Aorta (tissue), 5 donors: ENCODE data around the gene MAZ. TPM values are rescaled to one million over a fixed set of nuclear protein-coding genes. Genes with fewer than 3 reads are reported as not detected.

Experiments used
- ATAC-seq: fragments of 200-7000 bp; cut with Tn5 transposase; one replicate; pipeline ENCODE4 v1.9.1; 2022; ENCODE audit warnings: moderate library complexity; ENCODE audit not compliant: low FRiP score
- DNase-seq, 2 donors: peaks; one replicate each; pipeline ENCODE4 v3.0.0-alpha.2; 2020
- H3K27ac ChIP-seq, 2 donors: one replicate each; pipeline ENCODE4 v1.5.1; 2013; ENCODE audit warnings: low read length in 2 of 2, mild to moderate bottlenecking in 2 of 2, moderate library complexity in 2 of 2, control low read depth in 1 of 2, inconsistent platforms in 1 of 2, low read depth in 1 of 2
- H3K27me3 ChIP-seq, 2 donors: one replicate each; pipeline ENCODE4 v1.6.1; 2013; ENCODE audit warnings: control low read depth in 1 of 2, low read length in 1 of 2, mild to moderate bottlenecking in 1 of 2, moderate library complexity in 1 of 2; ENCODE audit not compliant: insufficient read depth in 2 of 2, control insufficient read depth in 1 of 2
- H3K36me3 ChIP-seq, 2 donors: one replicate each; pipeline ENCODE4 v1.6.1; 2013; ENCODE audit warnings: control low read depth in 1 of 2, low read length in 1 of 2, mild to moderate bottlenecking in 1 of 2; ENCODE audit not compliant: insufficient read depth in 2 of 2, control insufficient read depth in 1 of 2
- H3K4me1 ChIP-seq, 2 donors: one replicate each; pipeline ENCODE4 v1.6.1; 2013; ENCODE audit warnings: low read length in 2 of 2, control low read depth in 1 of 2, mild to moderate bottlenecking in 1 of 2, moderate library complexity in 1 of 2; ENCODE audit not compliant: insufficient read depth in 2 of 2, control insufficient read depth in 1 of 2
- H3K4me3 ChIP-seq, 2 donors: one replicate each; pipeline ENCODE4 v1.5.1; 2013; ENCODE audit warnings: low read length in 2 of 2, control low read depth in 1 of 2, mild to moderate bottlenecking in 1 of 2
- H3K9me3 ChIP-seq: one replicate; pipeline ENCODE4 v1.6.1; 2013; ENCODE audit warnings: mild to moderate bottlenecking, low read length; ENCODE audit not compliant: control insufficient read depth
- WGBS, 2 donors: extraction: QIAGEN DNeasy Blood & Tissue Kit; methylation state at CpG; one replicate each; pipeline ENCODE4 v1.1.7; 2013; 5-methylcytosine and 5-hydroxymethylcytosine counted together
- intact Hi-C, 2 donors: fragments of 100-400 bp; cut with DNase I; formaldehyde crosslinking; loops; one replicate each; pipeline versions ENCODE4 v1.14.2 to v1.15.0; 2022
- polyA plus RNA-seq, 2 donors: library from polyadenylated mRNA; stranded (reverse); fragments of 200-250 nt; gene quantifications; one replicate each; pipeline ENCODE4 v1.2.3, GENCODE V29; 2013
- total RNA-seq, 2 donors: library from RNA; stranded (reverse); fragmentation: NEBNext Ultra II Directional; extraction: Animal tissue kit (Norgen Biotek cat#: 25700); gene quantifications; one replicate each; pipeline ENCODE4 v1.2.1, GENCODE V29; 2021
- donor health status: healthy with polysubstance abuse.
- donor health status: Bipolar disorder and iron deficiency.
- donor health status: DM: no; HTN: no; CAD: no.
- donor health status: DM: no; HTN: no; CAD: no.
- donor health status: DM: yes; HTN: yes; CAD: no.

MAZ gene
- total and polyA plus RNA-seq, 4 donors, result 109 to 127 (median 116) TPM

- Histone ChIP-seq H3K9me3 (no peaks in the 10 kb centered on the region), H3K4me1 (no peaks in the 10 kb centered on the region), H3K27ac (peak overlapping the region; percentile 20 to 59), H3K27me3 (no peaks in the 10 kb centered on the region), H3K36me3 (no peaks in the 10 kb centered on the region), H3K4me3 (no peak overlapping the region)
- DNase-seq (no peak), ATAC-seq (no peak)
- WGBS, 2 donors, result 7 to 9% methylated on average over 9 of the region's 9 CpGs
- intact Hi-C loops, result loop anchor here in 1 of 2 donors (10.0 kb wide), 2 partner anchors 184 to 954 kb away; partner anchors contain the start of genes CFAP119, HIRIP3, INO80E and RNF40
These were observed 4.4 kb downstream of the MAZ start for GRCh38 chr16:29810699-29811169.

GRCh38 chr16:29811170-29811895 is 5.0 kb downstream of the MAZ start:
- ATAC-seq (peak; percentile 84), DNase-seq (peak; percentile 97 to 98)
- no peaks in the 10 kb centered on the region for H3K27me3 ChIP-seq
- H3K4me1 ChIP-seq, result no peaks in the 10 kb centered on the region
- H3K9me3 ChIP-seq, result no peaks in the 10 kb centered on the region
- 0% methylated on average over 24 to 31 of the region's 31 CpGs for WGBS, 2 donors
- no peaks in the 10 kb centered on the region for H3K36me3 ChIP-seq
- peak overlapping the region; percentile 47 to 57 for H3K4me3 ChIP-seq
- intact Hi-C loops, result loop anchor here in 1 of 2 donors (10.0 kb wide), 2 partner anchors 183 to 953 kb away; partner anchors contain the start of genes CFAP119, HIRIP3, INO80E and RNF40
- peak overlapping the region; percentile 38 to 92 for H3K27ac ChIP-seq

- 0 to 1% methylated on average over 57 to 69 of the region's 69 CpGs for WGBS, 2 donors
- Histone ChIP-seq H3K9me3 (no peaks in the 10 kb centered on the region), H3K27ac (peak within 1 kb of the TSS; percentile 38 to 92), H3K4me3 (peak within 1 kb of the TSS; percentile 47 to 57), H3K36me3 (no peaks in the 10 kb centered on the region), H3K27me3 (no peaks in the 10 kb centered on the region), H3K4me1 (no peaks in the 10 kb centered on the region)
- DNase-seq (peak; percentile 82 to 89), ATAC-seq (peak; percentile 47)
- intact Hi-C loops, result loop anchor here in 1 of 2 donors (10.0 kb wide), 2 partner anchors 183 to 953 kb away; partner anchors contain the start of genes CFAP119, HIRIP3, INO80E and RNF40
These were observed 5.8 kb downstream of the MAZ start, which contains the start of gene PRRT2 for GRCh38 chr16:29811896-29812665. Gene PRRT2, plus strand, starts transcription at chr16:29812193. Its CDS starts 862 bp downstream, at chr16:29813055.

GRCh38 chr16:29812754-29813643 is 6.7 kb downstream of the MAZ start:
- intact Hi-C loops, result loop anchor here in 1 of 2 donors (10.0 kb wide), 2 partner anchors 182 to 952 kb away; partner anchors contain the start of genes CFAP119, HIRIP3, INO80E and RNF40
- peak overlapping the region in 1 of 2 donors; percentile 75 for H3K27ac ChIP-seq
- 23 to 26% methylated on average over 9 of the region's 9 CpGs for WGBS, 2 donors
- no peaks in the 10 kb centered on the region for H3K9me3 ChIP-seq
- H3K4me1 ChIP-seq, result no peaks in the 10 kb centered on the region
- no peak for ATAC-seq
- DNase-seq, result no peak
- peak overlapping the region in 1 of 2 donors; percentile 47 for H3K4me3 ChIP-seq
- no peaks in the 10 kb centered on the region for H3K36me3 ChIP-seq
- H3K27me3 ChIP-seq, result no peaks in the 10 kb centered on the region

GRCh38 chr16:29813644-29814562 is 7.6 kb downstream of the MAZ start:
- Histone ChIP-seq H3K27ac (no peak overlapping the region), H3K4me3 (no peak overlapping the region), H3K9me3 (no peaks in the 10 kb centered on the region), H3K27me3 (no peaks in the 10 kb centered on the region), H3K36me3 (no peaks in the 10 kb centered on the region), H3K4me1 (no peaks in the 10 kb centered on the region)
- 54 to 62% methylated on average over 22 to 24 of the region's 24 CpGs for WGBS, 2 donors
- DNase-seq (peak in 1 of 2 donors; percentile 53), ATAC-seq (no peak)
- intact Hi-C loops, result loop anchor here in 1 of 2 donors (10.0 kb wide), 2 partner anchors 181 to 951 kb away; partner anchors contain the start of genes CFAP119, HIRIP3, INO80E and RNF40

GRCh38 chr16:29814592-29814991 is 8.3 kb downstream of the MAZ start:
- Histone ChIP-seq H3K9me3 (no peaks in the 10 kb centered on the region), H3K27ac (no peak overlapping the region), H3K36me3 (no peaks in the 10 kb centered on the region), H3K27me3 (no peaks in the 10 kb centered on the region), H3K4me1 (no peaks in the 10 kb centered on the region), H3K4me3 (no peak overlapping the region)
- WGBS, 2 donors, result 74 to 76% methylated on average over 5 of the region's 5 CpGs
- intact Hi-C loops, result loop anchor here in 1 of 2 donors (10.0 kb wide), 2 partner anchors 180 to 950 kb away; partner anchors contain the start of genes CFAP119, HIRIP3, INO80E and RNF40
- ATAC-seq (no peak), DNase-seq (peak in 1 of 2 donors; percentile 47)

GRCh38 chr16:29815032-29815721 is 8.8 kb downstream of the MAZ start:
- WGBS, 2 donors, result 4 to 5% methylated on average over 39 of the region's 39 CpGs
- H3K4me3 ChIP-seq, result peak overlapping the region in 1 of 2 donors; percentile 24
- no peaks in the 10 kb centered on the region for H3K36me3 ChIP-seq
- H3K27ac ChIP-seq, result peak overlapping the region in 1 of 2 donors; percentile 79
- H3K4me1 ChIP-seq, result no peaks in the 10 kb centered on the region
- no peaks in the 10 kb centered on the region for H3K9me3 ChIP-seq
- no peaks in the 10 kb centered on the region for H3K27me3 ChIP-seq
- ATAC-seq (no peak), DNase-seq (peak in 1 of 2 donors; percentile 66)
- intact Hi-C loops, result loop anchor here (5.0 to 10.0 kb wide), 3 partner anchors 47 to 950 kb away; partner anchors contain the start of genes CDIPT (in 1 of the 2), CFAP119 (in 1 of the 2), HIRIP3 (in 1 of the 2) and INO80E (in 1 of the 2)
